ENCODE results near the gene SLC25A10. TPM values are rescaled to one million over a fixed set of nuclear protein-coding genes. Genes with fewer than 3 reads are reported as not detected.
A peak's percentile ranks its signal among the peaks of the same experiment; 100 is the strongest.

SLC25A10 gene
- total and polyA plus RNA-seq, 10 of the 15 experiments (the other 5 are each of a cell fraction or from before 2014, with no cell fraction given) = 0.11 to 72.7 (median 22.3) TPM

GRCh38 chr17:81666342-81667191 lies 45.5 kb upstream of the SLC25A10 start, which contains the start of the genes CCDC137 and OXLD1 (continued):
- no peak for TF ChIP-seq HDGF (IDR thresholded peaks at IDR 0.05)
- no peak for TF ChIP-seq KAT2A (conservative IDR thresholded peaks at IDR 0.05; ENCODE audit: control insufficient read depth, low read depth, low read length)
- TF ChIP-seq CHD1 (IDR thresholded peaks at IDR 0.05; ENCODE audit: low read depth, low read length) = no peak
- no peak for TF ChIP-seq SUPT20H (IDR thresholded peaks at IDR 0.05; ENCODE audit: borderline replicate concordance, control insufficient read depth, low read depth, low read length)
- peak; percentile 95 for TF ChIP-seq ZBTB40 (IDR thresholded peaks at IDR 0.05; ENCODE audit: borderline replicate concordance)
- TF ChIP-seq RCOR1 (conservative IDR thresholded peaks at IDR 0.05; ENCODE audit: low read depth, low read length) = no peak

- Histone ChIP-seq H3K4me1 (ENCODE audit: control insufficient read depth, insufficient read depth, low read length) (peaks cover 15% of the 10 kb centered on the region), H3K27ac (ENCODE audit: control insufficient read depth, insufficient read depth) (no peak overlapping the region), H3K4me3 (peak overlapping the region; percentile 76), H4K20me1 (ENCODE audit: control insufficient read depth, insufficient read depth) (no peaks in the 10 kb centered on the region), H2AFZ (ENCODE audit: control insufficient read depth, low read depth, low read length) (no peak overlapping the region), H3K9me3 (replicated peaks; ENCODE audit: control insufficient read depth, insufficient read depth, low read length) (no peaks in the 10 kb centered on the region), H3K4me2 (ENCODE audit: control insufficient read depth, insufficient read depth) (peak overlapping the region; percentile 17), H3K9ac (ENCODE audit: control insufficient read depth, insufficient read depth, low read length) (no peak overlapping the region), H3K36me3 (ENCODE audit: control insufficient read depth in 2 of 2, insufficient read depth in 2 of 2, low read length in 1 of 2) (peaks cover 11 to 15% of the 10 kb centered on the region in 2 experiments), H3K79me2 (ENCODE audit: control insufficient read depth, insufficient read depth, low read length) (peaks cover 33% of the 10 kb centered on the region), H3K27me3 (replicated peaks in 1 of 2; ENCODE audit: control insufficient read depth in 2 of 2, insufficient read depth in 2 of 2, low read length in 1 of 2) (no peaks in the 10 kb centered on the region)
- in situ Hi-C loops (cut with MboI) = no loop called here
- SMC1A ChIA-PET (ENCODE audit: uncharacterized antibody, unreplicated experiment) = no interaction called here
- ATAC-seq = no peak
- RAD21 ChIA-PET (ENCODE audit: unreplicated experiment) = interaction anchor here (2.2 kb wide), 1 partner anchor 34 kb away, joined by 5 read pairs; no protein-coding TSS in a partner anchor
- intact Hi-C loops (cut with micrococcal nuclease; ENCODE audit: unreplicated experiment) = loop anchor here (2.0 kb wide), 1 partner anchor 31 kb away; the partner anchor contains the start of genes NPLOC4 and TSPAN10
- FAIRE-seq = no peak
- POLR2A ChIA-PET = interaction anchor here (0.6 to 0.7 kb wide), 4 partner anchors 16 to 431 kb away, joined by 3 to 12 read pairs (median 4); partner anchors contain the start of genes ARL16, NPLOC4 and TSPAN10
- CTCF ChIA-PET = interaction anchor here (0.6 to 1.7 kb wide), 2 partner anchors 17 to 370 kb away, joined by 3 to 4 read pairs; partner anchors contain the start of gene DCXR
- WGBS (ENCODE audit: insufficient coverage, insufficient replicate concordance, low lambda C conversion rate, missing lambda C conversion rate) = 82% methylated on average over 18 of the region's 18 CpGs
- DNase-seq (ENCODE audit: low read depth, low spot score) = no peak
- TSS peak; percentile 65 for BruUV-seq (replicated peaks)
- no peak for TF ChIP-seq SUZ12 (IDR thresholded peaks at IDR 0.05; ENCODE audit: unreplicated experiment)
- 0 out of 6 replicates have a peak, but pooled peaks of 1 of the 3 experiments have one; percentile 22 for TF ChIP-seq CTCF (IDR thresholded peaks at IDR 0.05 in 2 of 3, conservative IDR thresholded peaks at IDR 0.05 in 1 of 3; ENCODE audit: control insufficient read depth in 2 of 3, extremely low read depth in 1 of 3, insufficient read depth in 1 of 3, low read depth in 3 of 3, low read length in 3 of 3)
- TF ChIP-seq ZNF274 (IDR thresholded peaks at IDR 0.05; ENCODE audit: insufficient read depth, insufficient read length) = no peak
- TF ChIP-seq ZNF24 (IDR thresholded peaks at IDR 0.05) = no peak
These were observed 44.3 kb upstream of the SLC25A10 start for GRCh38 chr17:81667754-81668153.

All from GM12878 (cell line).